G401 (cell line): ENCODE data around the gene PLA2G4F. TPM values are rescaled to one million over a fixed set of nuclear protein-coding genes. Genes with fewer than 3 reads are reported as not detected.

ENCODE experiments used
- DNase-seq: peaks from one replicate; pipeline ENCODE4 v3.0.0-alpha.2; 2015; ENCODE audit warnings: low spot score
- in situ Hi-C: cut with HindIII; loops from 2 replicates; pipeline ENCODE4 v1.10.0; 2016; ENCODE audit warnings: low sequenced_read_pairs, mixed read lengths
- total RNA-seq: library from RNA; depleted of rRNA; stranded (reverse); fragments of >200 nt; shearing (Covaris generic); gene quantifications from 2 replicates; pipeline ENCODE4 v1.2.3, GENCODE V29; 2014

Gene PLA2G4F
- total RNA-seq, 1 experiment from 2014 or later = not detected

GRCh38 chr15:42137461-42138261, 18.8 kb downstream of the PLA2G4F start:
- in situ Hi-C loops = no loop called here
- DNase-seq = peak; percentile 62

DNA sequence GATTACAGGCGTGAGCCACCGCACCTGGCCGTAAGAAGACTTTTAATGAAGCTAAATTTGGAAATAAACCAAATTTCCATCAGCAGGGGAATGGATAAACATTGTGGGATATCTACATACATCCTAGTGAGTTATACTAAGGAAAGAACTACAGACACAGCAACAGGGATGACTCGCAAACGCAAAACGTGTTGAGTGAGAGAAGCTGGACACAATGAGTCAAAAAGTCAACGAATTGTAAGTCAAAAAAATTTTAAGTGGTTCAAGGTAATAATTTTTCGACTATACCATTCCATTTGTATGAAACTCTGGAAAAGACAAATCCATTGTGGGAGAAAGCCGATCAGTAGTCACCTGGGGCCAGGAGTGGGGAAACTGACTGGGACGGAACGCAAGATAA, 19.9 kb downstream of the PLA2G4F start:
- in situ Hi-C loops = no loop called here
- DNase-seq = no peak

- no peak for DNase-seq
- in situ Hi-C loops = no loop called here
These were observed 21.1 kb downstream of the PLA2G4F start for GRCh38 chr15:42135351-42135750.

DNA sequence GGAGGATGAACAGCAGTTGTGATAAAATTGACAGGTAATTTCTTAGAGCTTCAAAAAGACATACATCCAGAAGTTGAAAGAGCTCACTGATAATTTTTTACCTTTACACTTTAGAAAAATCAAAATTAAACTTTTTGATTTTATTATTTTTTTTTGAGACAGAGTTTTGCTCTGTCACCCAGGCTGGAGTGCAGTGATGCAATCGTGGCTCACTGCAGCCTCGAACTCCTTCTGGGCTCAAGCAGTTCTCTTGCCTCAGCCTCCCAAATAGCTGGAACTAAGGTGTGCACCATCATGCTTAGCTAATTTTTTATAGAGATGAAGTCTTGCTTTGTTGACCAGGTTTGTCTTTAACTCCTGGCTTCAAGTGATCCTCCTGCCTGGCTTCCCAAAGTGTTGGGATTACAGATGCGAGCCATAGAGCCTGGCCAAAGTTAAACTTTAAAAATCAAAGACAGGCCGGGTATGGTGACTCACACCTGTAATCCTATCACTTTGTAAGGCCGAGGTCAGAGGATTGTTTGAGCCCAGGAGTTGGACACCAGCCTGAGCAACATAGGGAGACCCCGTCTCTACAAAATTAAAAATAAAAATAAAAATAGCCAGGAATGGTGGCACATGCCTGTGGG, 21.7 kb downstream of the PLA2G4F start:
- in situ Hi-C loops = no loop called here
- DNase-seq = no peak

DNA sequence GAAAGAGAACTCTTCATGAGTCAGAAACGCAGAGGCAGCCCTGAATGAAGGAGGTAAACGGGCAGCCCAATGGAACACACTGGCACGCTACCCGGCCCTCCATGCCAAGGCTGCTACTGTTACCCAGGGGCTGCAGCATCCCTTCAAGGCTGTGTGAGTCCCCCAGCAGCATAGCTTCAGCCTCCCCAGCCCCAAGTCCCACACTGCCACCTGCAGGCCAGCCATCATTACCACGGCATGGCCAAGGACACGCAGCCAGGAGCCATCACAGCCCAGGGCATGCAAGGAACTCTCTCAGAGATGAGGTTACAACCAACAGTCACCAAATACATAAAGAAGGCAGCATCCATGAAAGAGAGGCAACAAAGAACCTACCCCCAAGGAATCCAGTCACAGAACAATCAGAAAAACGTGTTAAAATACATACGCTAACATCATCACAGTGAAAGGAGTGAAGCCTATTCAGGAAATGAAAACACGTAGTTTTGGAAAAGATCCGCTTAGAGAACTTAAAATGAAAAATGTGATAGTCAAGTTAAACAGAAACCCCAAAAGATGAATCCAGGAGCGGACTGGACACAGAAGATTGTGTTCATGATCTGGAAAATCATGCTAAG, 22.4 kb downstream of the PLA2G4F start:
- in situ Hi-C loops = no loop called here
- peak; percentile 13 for DNase-seq

DNA sequence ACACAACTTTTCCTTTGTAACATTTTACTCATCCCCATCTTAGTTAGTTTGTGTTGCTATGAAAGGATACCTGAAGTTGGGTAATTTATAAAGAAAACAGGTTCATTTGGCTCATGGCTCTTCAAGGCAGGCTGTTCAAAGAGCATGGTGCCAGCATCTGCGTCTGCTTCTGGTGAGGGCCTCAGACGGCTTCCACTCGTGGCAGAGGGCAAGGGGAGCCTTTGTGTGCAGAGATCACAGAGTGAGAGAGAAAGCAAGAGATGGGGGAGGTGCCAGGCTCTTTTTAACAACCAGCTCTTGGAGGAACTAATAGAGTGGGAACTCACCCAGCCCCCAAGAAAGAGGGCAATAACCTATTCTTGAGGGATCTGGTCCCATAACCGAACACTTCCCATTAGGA, 23.1 kb downstream of the PLA2G4F start:
- in situ Hi-C loops = no loop called here
- no peak for DNase-seq

DNA sequence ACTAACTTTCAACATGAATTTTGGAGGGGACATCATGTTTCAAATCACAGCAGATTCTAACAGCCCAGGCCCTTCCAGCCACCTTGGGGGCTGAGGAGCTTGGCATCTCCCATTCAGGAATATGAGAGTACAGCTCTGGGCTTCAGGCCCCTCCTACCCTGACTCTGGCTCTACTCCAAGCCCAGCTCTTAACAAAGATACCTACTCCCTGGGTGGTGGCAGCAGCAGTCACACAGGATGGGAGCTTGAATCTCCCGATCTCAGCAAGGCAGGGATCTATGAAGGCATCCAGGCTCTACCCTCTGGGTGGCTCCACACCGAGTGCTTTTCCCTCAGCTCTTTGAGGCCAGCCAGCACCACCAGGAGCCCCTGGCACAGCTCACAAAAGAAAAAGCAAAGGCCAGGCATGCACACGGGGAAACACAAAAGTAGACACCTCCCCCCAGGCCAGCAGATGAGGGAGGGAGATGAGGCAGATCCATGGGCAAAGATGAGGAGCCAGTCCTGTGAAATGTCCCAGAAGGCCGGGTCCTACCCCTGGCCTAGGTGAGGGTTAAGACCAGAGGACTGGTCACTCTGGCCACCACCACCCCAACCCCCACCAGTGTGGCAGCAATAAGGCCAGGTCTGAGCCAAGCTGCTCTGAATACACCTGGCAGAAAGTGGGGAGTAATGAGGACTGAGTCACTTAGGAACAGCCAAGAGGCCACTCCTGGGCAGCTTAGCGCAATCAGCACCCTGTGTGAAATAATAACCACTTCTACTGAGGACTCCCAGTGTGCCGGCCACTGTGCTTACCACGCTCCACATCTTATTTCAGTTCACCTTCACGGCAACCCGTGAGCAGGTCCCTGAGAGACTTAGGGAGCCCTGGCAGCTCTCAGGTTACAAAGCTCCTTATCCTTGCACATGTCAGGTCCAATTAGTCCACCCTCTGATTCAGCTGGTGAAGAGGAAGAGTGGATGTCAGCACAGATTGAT, 24.3 kb downstream of the PLA2G4F start:
- peak; percentile 40 for DNase-seq
- in situ Hi-C loops = no loop called here

GRCh38 chr15:42131006-42131405, 25.4 kb downstream of the PLA2G4F start:
- no peak for DNase-seq
- in situ Hi-C loops = no loop called here

GRCh38 chr15:42130246-42130986, 26.0 kb downstream of the PLA2G4F start:
- in situ Hi-C loops = no loop called here
- no peak for DNase-seq

- in situ Hi-C loops = no loop called here
These were observed 27.1 kb downstream of the PLA2G4F start for GRCh38 chr15:42129364-42129763.

DNA sequence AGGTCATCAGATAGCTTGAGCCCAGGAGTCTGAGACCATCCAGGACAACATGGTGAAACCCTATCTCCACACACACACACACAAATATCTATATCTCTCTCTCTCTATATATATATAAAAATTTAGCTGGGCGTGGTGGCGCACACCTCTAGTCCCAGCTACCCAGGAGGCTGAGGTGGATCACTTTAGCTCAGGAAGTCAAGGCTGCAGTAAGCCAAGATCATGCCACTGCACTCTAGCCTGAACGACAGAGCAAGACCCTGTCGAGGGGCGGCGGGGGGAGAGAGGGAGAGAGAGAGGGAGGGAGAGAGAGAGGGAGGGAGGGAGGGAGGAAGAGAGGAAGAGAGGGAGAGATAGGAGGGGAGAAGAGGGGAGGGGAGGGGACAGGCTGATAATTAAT, 28.0 kb downstream of the PLA2G4F start:
- in situ Hi-C loops = no loop called here
- DNase-seq = no peak

More at GRCh38 chr15:42129364-42129763, 27.1 kb downstream of the PLA2G4F start:
- no peak for DNase-seq

GRCh38 chr15:42123546-42123945, 32.9 kb downstream of the PLA2G4F start:
- in situ Hi-C loops = no loop called here
- DNase-seq = no peak

- in situ Hi-C loops = no loop called here
- no peak for DNase-seq
These were observed 34.8 kb downstream of the PLA2G4F start for GRCh38 chr15:42121682-42122081.

- no peak for DNase-seq
- in situ Hi-C loops = no loop called here
These were observed 35.4 kb downstream of the PLA2G4F start for GRCh38 chr15:42121021-42121420.

DNA sequence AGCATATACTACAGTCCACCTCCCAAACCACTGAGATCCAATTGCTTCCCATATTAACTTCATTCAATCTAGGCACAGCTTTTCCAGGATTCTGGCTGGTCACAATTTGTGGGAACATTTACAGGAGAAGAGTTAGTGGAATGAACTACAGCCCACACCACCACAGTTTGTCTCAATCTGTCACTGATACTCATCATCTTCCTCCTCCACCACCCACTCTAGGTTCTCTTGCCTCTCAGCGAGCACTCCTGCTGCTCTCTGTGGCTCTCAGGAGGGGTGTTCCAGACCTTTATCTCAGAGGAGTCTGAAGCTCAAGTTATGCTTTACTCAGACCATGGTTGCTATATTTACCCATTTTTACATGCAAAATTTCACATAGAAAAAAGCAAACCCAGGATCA, 36.2 kb downstream of the PLA2G4F start:
- in situ Hi-C loops = no loop called here
- no peak for DNase-seq

GRCh38 chr15:42119446-42119760, 37.0 kb downstream of the PLA2G4F start:
- in situ Hi-C loops = no loop called here
- no peak for DNase-seq

DNA sequence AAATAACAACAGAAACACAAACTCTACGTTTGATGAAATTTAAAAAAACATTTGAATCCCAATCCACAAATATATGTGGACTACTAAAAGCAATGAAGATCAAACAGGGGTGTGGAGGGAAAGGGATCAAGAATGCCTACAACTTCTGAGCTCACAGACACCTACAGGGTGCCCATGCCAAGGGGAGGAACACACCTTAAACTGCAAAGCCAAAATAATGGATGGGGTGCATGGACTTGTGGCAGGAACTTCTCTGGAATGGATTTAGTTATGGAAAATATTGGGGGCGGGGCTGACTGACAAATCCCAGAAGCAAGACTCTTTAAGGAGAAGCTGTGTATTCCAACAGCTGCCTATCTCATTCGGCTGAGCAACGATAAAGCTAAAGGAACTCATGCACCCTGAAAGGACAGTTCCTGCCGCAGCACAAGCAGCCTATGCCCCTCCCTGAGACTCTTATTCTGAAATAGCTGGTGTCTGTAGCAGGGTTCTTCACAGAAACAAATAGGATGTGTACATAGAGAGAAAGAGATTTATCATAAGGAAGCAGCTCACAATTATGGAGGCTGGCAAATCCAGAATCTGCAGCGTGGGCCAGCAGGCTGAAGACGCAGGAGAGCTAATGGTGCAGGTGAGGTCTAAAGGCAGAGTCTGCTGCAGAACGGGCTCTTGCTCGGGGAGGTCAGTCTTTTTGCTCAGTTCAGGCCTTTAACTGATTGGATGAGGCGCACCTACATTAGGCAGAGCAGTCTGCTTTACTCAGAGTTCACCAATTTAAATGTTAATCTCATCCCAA, 37.6 kb downstream of the PLA2G4F start:
- no peak for DNase-seq
- in situ Hi-C loops = no loop called here

DNA sequence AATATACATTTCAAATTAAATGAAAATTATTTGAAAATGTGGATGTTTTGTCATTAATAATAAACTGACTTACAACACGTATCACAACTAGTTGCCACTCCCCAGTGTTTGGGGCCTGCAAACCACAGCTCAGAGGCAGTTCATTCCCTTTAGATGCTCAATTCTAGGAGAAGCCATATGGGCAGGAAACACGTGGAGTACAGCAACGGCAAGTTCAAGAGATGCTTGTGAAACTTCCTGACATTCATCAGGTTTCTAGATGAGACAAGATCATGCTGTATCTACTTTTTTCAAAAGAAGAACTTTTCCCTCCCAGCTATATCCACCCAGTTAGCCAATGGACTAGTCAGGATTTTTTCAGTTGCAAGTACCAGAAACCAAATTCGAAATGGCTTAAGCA, 44.5 kb downstream of the PLA2G4F start:
- in situ Hi-C loops = no loop called here
- DNase-seq = no peak
